Astrocyte (in vitro differentiated cells and primary cell): ENCODE measurements around the gene ZNF629.

ENCODE experiments used
- EZH2 ChIP-seq: IDR thresholded peaks from 2 replicates; pipeline ENCODE4 v1.6.1; 2012; ENCODE audit warnings: mild to moderate bottlenecking, low read length, inconsistent platforms; ENCODE audit not compliant: insufficient read depth
- TF ChIP-seq, protein P1 (sequence below): IDR thresholded peaks from 2 replicates; pipeline ENCODE4 v1.5.1; 2011; ENCODE audit warnings: low read depth, mild to moderate bottlenecking, inconsistent platforms, low read length, moderate library complexity; ENCODE audit not compliant: insufficient read depth

DNA sequence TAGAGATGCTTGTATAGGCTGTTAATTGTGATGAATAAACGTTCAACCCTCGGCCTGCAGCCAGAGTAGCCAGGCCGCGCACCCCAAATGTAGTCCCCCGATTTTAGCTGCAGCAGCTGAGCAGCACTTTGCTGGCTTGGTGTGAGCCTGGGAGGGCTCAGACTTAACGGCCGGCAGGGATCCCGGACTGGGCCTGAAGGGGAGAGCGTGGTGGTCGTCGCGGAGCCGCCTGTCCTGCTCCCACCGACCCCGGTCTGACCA lies 11.9 kb downstream of the ZNF629 start:
- TF ChIP-seq EZH2 = no peak
- TF ChIP-seq, protein P1, sequence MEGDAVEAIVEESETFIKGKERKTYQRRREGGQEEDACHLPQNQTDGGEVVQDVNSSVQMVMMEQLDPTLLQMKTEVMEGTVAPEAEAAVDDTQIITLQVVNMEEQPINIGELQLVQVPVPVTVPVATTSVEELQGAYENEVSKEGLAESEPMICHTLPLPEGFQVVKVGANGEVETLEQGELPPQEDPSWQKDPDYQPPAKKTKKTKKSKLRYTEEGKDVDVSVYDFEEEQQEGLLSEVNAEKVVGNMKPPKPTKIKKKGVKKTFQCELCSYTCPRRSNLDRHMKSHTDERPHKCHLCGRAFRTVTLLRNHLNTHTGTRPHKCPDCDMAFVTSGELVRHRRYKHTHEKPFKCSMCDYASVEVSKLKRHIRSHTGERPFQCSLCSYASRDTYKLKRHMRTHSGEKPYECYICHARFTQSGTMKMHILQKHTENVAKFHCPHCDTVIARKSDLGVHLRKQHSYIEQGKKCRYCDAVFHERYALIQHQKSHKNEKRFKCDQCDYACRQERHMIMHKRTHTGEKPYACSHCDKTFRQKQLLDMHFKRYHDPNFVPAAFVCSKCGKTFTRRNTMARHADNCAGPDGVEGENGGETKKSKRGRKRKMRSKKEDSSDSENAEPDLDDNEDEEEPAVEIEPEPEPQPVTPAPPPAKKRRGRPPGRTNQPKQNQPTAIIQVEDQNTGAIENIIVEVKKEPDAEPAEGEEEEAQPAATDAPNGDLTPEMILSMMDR = no peak
